Psoas muscle (tissue), 8 donors: Measurements from ENCODE around the gene TRAPPC10. TPM values are rescaled to one million over a fixed set of nuclear protein-coding genes. Genes with fewer than 3 reads are reported as not detected.

Experiments used
- ATAC-seq, 4 donors: fragments of 200-7000 bp; cut with Tn5 transposase; one replicate each; pipeline ENCODE4 v1.9.1; 2020; ENCODE audit warnings: moderate library complexity in 3 of 4, mild to moderate bottlenecking in 2 of 4
- DNase-seq, 2 donors: peaks; one replicate each; pipeline ENCODE4 v3.0.0-alpha.2; 2020
- H3K27ac ChIP-seq: fragments of 200-600 bp; one replicate; pipeline ENCODE4 v1.8.0; 2022
- H3K27me3 ChIP-seq, 3 donors: fragments of 200-600 bp in 1 of 3; one replicate each; pipeline versions ENCODE4 v1.6.1 to v1.8.0; 2013 to 2022; ENCODE audit warnings: low read length in 2 of 3, mild to moderate bottlenecking in 2 of 3, moderate library complexity in 1 of 3; ENCODE audit not compliant: insufficient read depth in 3 of 3
- H3K36me3 ChIP-seq, 2 donors: fragments of 200-600 bp in 1 of 2; one replicate each; pipeline versions ENCODE4 v1.6.1 to v1.8.0; 2013 to 2022; ENCODE audit warnings: low read depth in 1 of 2, mild to moderate bottlenecking in 1 of 2, moderate library complexity in 1 of 2; ENCODE audit not compliant: insufficient read depth in 1 of 2
- H3K4me1 ChIP-seq: fragments of 200-600 bp; one replicate; pipeline ENCODE4 v1.8.0; 2022
- H3K4me3 ChIP-seq: fragments of 200-600 bp; one replicate; pipeline ENCODE4 v1.8.0; 2022; ENCODE audit warnings: mild to moderate bottlenecking
- H3K9me3 ChIP-seq: fragments of 200-600 bp; one replicate; pipeline ENCODE4 v1.8.0; 2022
- WGBS, 3 donors: extraction: QIAGEN DNeasy Blood & Tissue Kit; methylation state at CpG; one replicate each; pipeline versions ENCODE4 v1.1.6 to v1.1.7; 2013; 5-methylcytosine and 5-hydroxymethylcytosine counted together
- intact Hi-C, 2 donors: fragments of 100-400 bp; cut with DNase I; formaldehyde crosslinking; loops; one replicate each; pipeline versions ENCODE4 v1.11.0 to v1.14.2; 2022
- polyA plus RNA-seq, 3 donors: library from polyadenylated mRNA; stranded (reverse); fragments of 200-250 nt; gene quantifications; one replicate each; pipeline ENCODE4 v1.2.3, GENCODE V29; 2013
- total RNA-seq, 4 donors: library from RNA; stranded (reverse); fragmentation: NEBNext Ultra II Directional in 2 of 4; extraction: Animal tissue kit (Norgen Biotek cat#: 25700) in 2 of 4; gene quantifications; one replicate each; pipeline versions ENCODE4 v1.2.1 to v1.2.4, GENCODE V29; 2021 to 2023
- TF ChIP-seq, protein P1 (sequence below): fragments of 200-600 bp; IDR thresholded peaks from one replicate; pipeline ENCODE4 v1.8.0; 2022; ENCODE audit warnings: antibody characterized with exemption
- donor health status: healthy with polysubstance abuse.
- donor health status: DM: no; HTN: no; CAD: no; lungs with moderate emphysema.
- donor health status: Bipolar disorder and iron deficiency.
- donor health status: healthy.
- donor health status: DM: yes; HTN: yes; CAD: no.
- donor health status: DM: no; HTN: no; CAD: no.
- donor health status: DM: no; HTN: no; CAD: no.
- donor health status: DM: yes; HTN: yes; CAD: no.

Gene TRAPPC10
- total and polyA plus RNA-seq, 7 donors: 6.4 to 22.2 (median 20.0) TPM

DNA sequence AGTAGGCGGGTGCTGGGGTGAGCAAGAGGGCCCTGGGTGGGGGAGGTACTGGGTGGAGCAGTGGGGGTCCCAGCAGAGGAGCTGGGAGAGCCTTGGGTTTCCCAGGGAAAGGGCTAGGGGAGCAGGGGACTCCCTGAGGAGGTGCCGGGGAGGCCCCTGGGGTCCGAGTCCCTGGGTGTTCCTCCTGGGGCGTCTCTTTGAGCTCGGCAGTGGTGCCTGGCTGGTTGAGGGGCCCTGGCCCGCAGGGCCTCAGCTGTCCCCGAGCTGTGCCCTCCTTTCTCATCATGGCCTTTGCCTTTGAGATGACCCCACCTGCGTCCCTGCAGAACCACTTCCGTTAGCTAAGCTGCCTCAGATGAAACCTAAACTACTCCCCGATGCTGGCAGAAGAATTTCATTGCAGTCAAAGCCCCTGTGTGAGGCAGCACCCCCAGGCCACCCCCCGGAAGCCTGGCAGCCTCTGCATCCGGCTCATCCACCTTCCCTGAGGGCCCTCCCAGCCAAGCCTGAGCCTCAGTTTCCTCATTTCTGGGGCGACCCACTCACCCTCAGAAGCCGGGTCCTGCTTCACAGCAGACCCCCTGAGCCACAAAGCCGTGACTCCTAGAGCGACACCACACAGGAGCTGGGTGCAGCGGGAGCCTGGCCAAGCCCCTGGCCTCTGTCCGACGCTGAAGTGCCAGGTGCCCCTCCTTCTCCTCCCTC is 43.5 kb upstream of the TRAPPC10 start:
- TF ChIP-seq, protein P1, sequence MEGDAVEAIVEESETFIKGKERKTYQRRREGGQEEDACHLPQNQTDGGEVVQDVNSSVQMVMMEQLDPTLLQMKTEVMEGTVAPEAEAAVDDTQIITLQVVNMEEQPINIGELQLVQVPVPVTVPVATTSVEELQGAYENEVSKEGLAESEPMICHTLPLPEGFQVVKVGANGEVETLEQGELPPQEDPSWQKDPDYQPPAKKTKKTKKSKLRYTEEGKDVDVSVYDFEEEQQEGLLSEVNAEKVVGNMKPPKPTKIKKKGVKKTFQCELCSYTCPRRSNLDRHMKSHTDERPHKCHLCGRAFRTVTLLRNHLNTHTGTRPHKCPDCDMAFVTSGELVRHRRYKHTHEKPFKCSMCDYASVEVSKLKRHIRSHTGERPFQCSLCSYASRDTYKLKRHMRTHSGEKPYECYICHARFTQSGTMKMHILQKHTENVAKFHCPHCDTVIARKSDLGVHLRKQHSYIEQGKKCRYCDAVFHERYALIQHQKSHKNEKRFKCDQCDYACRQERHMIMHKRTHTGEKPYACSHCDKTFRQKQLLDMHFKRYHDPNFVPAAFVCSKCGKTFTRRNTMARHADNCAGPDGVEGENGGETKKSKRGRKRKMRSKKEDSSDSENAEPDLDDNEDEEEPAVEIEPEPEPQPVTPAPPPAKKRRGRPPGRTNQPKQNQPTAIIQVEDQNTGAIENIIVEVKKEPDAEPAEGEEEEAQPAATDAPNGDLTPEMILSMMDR: no peak
- no peak overlapping the region for H3K4me3 ChIP-seq
- peaks cover 0 to 52% of the 10 kb centered on the region in 2 donors for H3K36me3 ChIP-seq
- DNase-seq: peak in 1 of 2 donors; percentile 4
- no peaks in the 10 kb centered on the region for H3K27me3 ChIP-seq
- H3K4me1 ChIP-seq: peaks cover 7% of the 10 kb centered on the region
- 89 to 91% (median 90%) methylated on average over 19 of the region's 19 CpGs for WGBS, 3 donors
- intact Hi-C loops: no loop called here
- no peaks in the 10 kb centered on the region for H3K9me3 ChIP-seq
- no peak for ATAC-seq
- no peak overlapping the region for H3K27ac ChIP-seq

DNA sequence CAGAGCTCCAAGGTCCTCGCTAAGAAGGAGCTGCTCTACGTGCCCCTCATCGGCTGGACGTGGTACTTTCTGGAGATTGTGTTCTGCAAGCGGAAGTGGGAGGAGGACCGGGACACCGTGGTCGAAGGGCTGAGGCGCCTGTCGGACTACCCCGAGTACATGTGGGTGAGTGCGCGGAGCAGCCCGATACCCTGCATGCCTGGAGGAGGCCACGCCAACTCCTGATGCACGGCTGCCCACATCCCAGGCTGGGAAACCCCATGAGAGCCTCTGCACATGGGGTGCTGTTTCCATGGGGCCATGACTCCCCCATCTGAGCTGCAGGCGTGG is 43.0 kb upstream of the TRAPPC10 start:
- no peak overlapping the region for H3K4me3 ChIP-seq
- WGBS, 3 donors: 88 to 93% (median 89%) methylated on average over 17 of the region's 17 CpGs
- H3K27me3 ChIP-seq: no peaks in the 10 kb centered on the region
- no peak overlapping the region for H3K27ac ChIP-seq
- peak in 1 of 2 donors; percentile 11 for DNase-seq
- H3K4me1 ChIP-seq: peaks cover 7% of the 10 kb centered on the region
- TF ChIP-seq, protein P1: no peak
- H3K36me3 ChIP-seq: peaks cover 0 to 52% of the 10 kb centered on the region in 2 donors
- H3K9me3 ChIP-seq: no peaks in the 10 kb centered on the region
- no peak for ATAC-seq
- intact Hi-C loops: no loop called here

DNA sequence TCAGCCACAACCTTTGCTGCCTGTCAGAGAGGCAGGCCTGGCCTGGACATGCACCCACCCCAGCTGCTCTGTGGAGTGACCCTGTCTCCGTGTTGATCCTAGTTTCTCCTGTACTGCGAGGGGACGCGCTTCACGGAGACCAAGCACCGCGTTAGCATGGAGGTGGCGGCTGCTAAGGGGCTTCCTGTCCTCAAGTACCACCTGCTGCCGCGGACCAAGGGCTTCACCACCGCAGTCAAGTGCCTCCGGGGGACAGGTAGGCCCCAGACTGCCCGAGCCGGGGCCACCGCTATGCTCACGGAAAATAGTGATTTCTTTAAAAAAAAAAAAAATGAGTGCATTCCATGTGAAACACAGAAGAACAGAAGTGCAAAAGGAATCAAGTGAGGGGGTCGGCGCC is 41.6 kb upstream of the TRAPPC10 start:
- TF ChIP-seq, protein P1: no peak
- H3K36me3 ChIP-seq: peaks cover 0 to 52% of the 10 kb centered on the region in 2 donors
- H3K4me3 ChIP-seq: no peak overlapping the region
- no peak for ATAC-seq
- intact Hi-C loops: no loop called here
- WGBS, 3 donors: 92 to 96% (median 93%) methylated on average over 18 of the region's 18 CpGs
- peak overlapping the region; percentile 81 for H3K27ac ChIP-seq
- no peaks in the 10 kb centered on the region for H3K9me3 ChIP-seq
- no peak for DNase-seq
- no peaks in the 10 kb centered on the region for H3K27me3 ChIP-seq
- H3K4me1 ChIP-seq: peaks cover 7% of the 10 kb centered on the region

DNA sequence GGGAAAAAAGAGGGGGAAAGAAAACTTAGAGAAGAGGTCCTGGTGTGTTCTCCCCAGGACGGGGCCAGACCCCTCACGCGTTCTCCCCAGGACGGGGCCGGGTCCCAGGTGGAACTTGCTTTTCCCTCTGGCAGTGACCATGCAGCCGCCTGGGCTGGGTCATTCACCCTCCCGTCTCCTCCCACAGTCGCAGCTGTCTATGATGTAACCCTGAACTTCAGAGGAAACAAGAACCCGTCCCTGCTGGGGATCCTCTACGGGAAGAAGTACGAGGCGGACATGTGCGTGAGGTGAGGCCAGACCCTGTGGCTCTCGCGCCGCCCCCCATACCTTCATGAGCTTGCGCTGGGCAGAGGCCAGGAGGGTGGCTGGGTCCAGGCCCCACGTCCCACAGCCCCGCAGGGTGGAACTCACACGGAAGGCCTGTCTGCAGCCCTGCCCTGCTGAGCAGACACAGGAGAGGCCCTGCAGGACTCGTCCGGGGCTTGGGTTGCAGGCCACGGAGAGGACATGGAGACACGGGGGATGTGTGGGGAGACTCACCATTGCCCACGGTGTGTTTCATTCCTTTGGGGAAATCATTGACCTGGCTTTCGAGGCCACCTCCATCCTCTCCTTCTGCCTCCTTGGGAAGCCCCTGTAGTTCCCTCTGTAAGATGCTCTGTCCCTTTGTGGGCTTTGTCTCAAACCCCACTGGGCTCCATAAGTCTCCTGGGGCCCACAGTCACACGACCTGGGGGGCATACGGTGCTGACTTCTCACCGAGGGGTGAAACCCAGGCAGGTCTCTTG is 40.7 kb upstream of the TRAPPC10 start:
- Histone ChIP-seq H3K4me3 (no peak overlapping the region), H3K27ac (peak overlapping the region; percentile 81)
- ATAC-seq: peak; percentile 60 to 87 (median 84)

More for the DNA sequence above, 40.7 kb upstream of the TRAPPC10 start:
- peak; percentile 11 to 75 for DNase-seq
- H3K36me3 ChIP-seq: peaks cover 0 to 52% of the 10 kb centered on the region in 2 donors
- peaks cover 7% of the 10 kb centered on the region for H3K4me1 ChIP-seq
- H3K27me3 ChIP-seq: no peaks in the 10 kb centered on the region
- no peaks in the 10 kb centered on the region for H3K9me3 ChIP-seq
- 58 to 63% (median 60%) methylated on average over 29 of the region's 29 CpGs for WGBS, 3 donors
- TF ChIP-seq, protein P1: no peak
- intact Hi-C loops: no loop called here
